Measurements from ENCODE around the gene PRKN.

GRCh38 chr6:161568885-161569456 lies 1158.6 kb downstream of the PRKN start:
- TF ChIP-seq CTCF (IDR thresholded peaks at IDR 0.05) (no peak), POLR2A (IDR thresholded peaks at IDR 0.05) (no peak)
